CD4-positive, alpha-beta memory T cell (primary cell): ENCODE results near the gene CRTAC1. TPM values are rescaled to one million over a fixed set of nuclear protein-coding genes. Genes with fewer than 3 reads are reported as not detected.

Experiments
- CTCF ChIA-PET: fragments of 350-600 bp; sonication (Branson Sonifier 250); formaldehyde crosslinking; loops from one replicate; lab custom pipeline; 2021; ENCODE audit warnings: inconsistent platforms; ENCODE audit not compliant: partially characterized antibody; lab: Charles Lee
- POLR2A ChIA-PET: fragments of 350-600 bp; sonication (Branson Sonifier 250); formaldehyde crosslinking; loops from one replicate; lab custom pipeline; 2021; ENCODE audit not compliant: partially characterized antibody; lab: Charles Lee
- DNase-seq, 5 donors: peaks; one replicate each; pipeline versions ENCODE4 v3.0.0 to v3.0.0-alpha.2; 2020 to 2022; ENCODE audit warnings: mixed read lengths in 1 of 5
- H3K27ac ChIP-seq: one replicate; pipeline ENCODE4 v1.7.0; 2013; ENCODE audit warnings: low read depth, low read length
- H3K27me3 ChIP-seq: 2 replicates; pipeline ENCODE4 v1.7.0; 2013; ENCODE audit warnings: mild to moderate bottlenecking, low read length, moderate library complexity; ENCODE audit not compliant: insufficient read depth
- H3K36me3 ChIP-seq: 2 replicates; pipeline ENCODE4 v1.7.0; 2013; ENCODE audit warnings: mild to moderate bottlenecking, low read length, moderate library complexity; ENCODE audit not compliant: insufficient read depth
- H3K4me1 ChIP-seq: 2 replicates; pipeline ENCODE4 v1.7.0; 2013; ENCODE audit warnings: mild to moderate bottlenecking, low read length, moderate library complexity; ENCODE audit not compliant: insufficient read depth
- H3K4me3 ChIP-seq, 2 donors: one replicate each; pipeline ENCODE4 v1.7.0; 2013; ENCODE audit warnings: low read length in 2 of 2, mild to moderate bottlenecking in 1 of 2
- H3K9me3 ChIP-seq, 2 donors: one replicate each; pipeline ENCODE4 v1.7.0; 2013; ENCODE audit warnings: low read length in 2 of 2, control low read depth in 1 of 2; ENCODE audit not compliant: control insufficient read depth in 1 of 2
- H3K27ac Mint-ChIP-seq, 7 donors: one replicate each; pipeline ENCODE4 v1.8.0; 2020 to 2021; ENCODE audit warnings: mixed read lengths in 7 of 7, mild to moderate bottlenecking in 6 of 7, inconsistent platforms in 3 of 7, moderate library complexity in 3 of 7
- H3K27me3 Mint-ChIP-seq, 2 donors: one replicate each; pipeline ENCODE4 v1.8.0; 2020 to 2021; ENCODE audit warnings: mixed read lengths in 2 of 2
- H3K36me3 Mint-ChIP-seq, 2 donors: one replicate each; pipeline ENCODE4 v1.8.0; 2020 to 2021; ENCODE audit warnings: mixed read lengths in 2 of 2, inconsistent platforms in 1 of 2, mild to moderate bottlenecking in 1 of 2
- H3K4me1 Mint-ChIP-seq, 4 donors: one replicate each; pipeline ENCODE4 v1.8.0; 2020 to 2021; ENCODE audit warnings: mixed read lengths in 4 of 4, mild to moderate bottlenecking in 1 of 4
- H3K4me3 Mint-ChIP-seq, 8 donors: one replicate each; pipeline ENCODE4 v1.8.0; 2020 to 2021; ENCODE audit warnings: mixed read lengths in 8 of 8, mild to moderate bottlenecking in 7 of 8, moderate library complexity in 6 of 8, inconsistent platforms in 3 of 8
- H3K9me3 Mint-ChIP-seq, 8 donors: one replicate each; pipeline ENCODE4 v1.8.0; 2020 to 2021; ENCODE audit warnings: mixed read lengths in 8 of 8, mild to moderate bottlenecking in 5 of 8, inconsistent platforms in 3 of 8, moderate library complexity in 1 of 8
- intact Hi-C: fragments of 100-400 bp; cut with micrococcal nuclease; formaldehyde crosslinking; loops from one replicate; pipeline ENCODE4 v1.15.1; 2023
- polyA plus RNA-seq, 2 donors: library from polyadenylated mRNA; unstranded; fragments of 300-500 nt; fragmentation: Illumina TruSeq; gene quantifications; one replicate each; pipeline ENCODE4 v1.2.3, GENCODE V29; 2021
- total RNA-seq, 2 experiments: library from RNA; stranded (reverse); gene quantifications; one replicate each; pipeline ENCODE4 v1.2.3, GENCODE V29; 2021

Gene CRTAC1
- total and polyA plus RNA-seq, 4 experiments from 2014 or later = not detected

- Histone ChIP-seq H3K4me1 (no peaks in the 10 kb centered on the region), H3K9me3 (no peaks in the 10 kb centered on the region), H3K36me3 (no peaks in the 10 kb centered on the region), H3K27me3 (no peaks in the 10 kb centered on the region), H3K27ac (no peak overlapping the region), H3K4me3 (no peak overlapping the region)
- no peaks in the 10 kb centered on the region for H3K36me3 Mint-ChIP-seq
- ChIA-PET POLR2A (no interaction called here), CTCF (interaction anchor here (1.4 kb wide), 1 partner anchor 13 kb away, joined by 4 read pairs; no protein-coding TSS in a partner anchor)
- no peak overlapping the region for H3K27ac Mint-ChIP-seq
- H3K4me1 Mint-ChIP-seq = no peaks in the 10 kb centered on the region
- intact Hi-C loops = no loop called here
- H3K9me3 Mint-ChIP-seq = no peaks in the 10 kb centered on the region
- H3K27me3 Mint-ChIP-seq = peaks cover 4 to 6% of the 10 kb centered on the region in 2 donors
- no peak overlapping the region for H3K4me3 Mint-ChIP-seq
- DNase-seq = no peak
Measured at GRCh38 chr10:97887399-97887798, 143.0 kb downstream of the CRTAC1 start.

DNA sequence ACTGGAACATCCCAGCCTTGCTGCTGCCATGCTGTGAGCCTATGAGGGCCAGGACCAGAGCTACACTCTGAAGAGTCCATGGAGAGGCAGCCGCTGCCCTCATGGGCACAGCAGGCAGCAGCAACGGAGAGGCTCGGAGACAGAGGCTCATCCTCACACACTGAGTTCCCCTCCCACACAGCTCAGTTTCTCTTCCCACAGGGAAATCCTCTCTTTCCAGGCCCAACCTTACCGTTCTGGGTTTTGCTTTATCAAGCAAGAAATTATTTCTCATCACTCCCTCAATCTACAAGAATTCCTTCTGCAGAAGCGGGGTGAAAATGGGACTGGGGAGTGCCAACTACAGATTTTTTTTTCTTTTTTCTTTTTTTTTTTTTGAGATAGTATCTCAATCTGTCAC lies 144.1 kb downstream of the CRTAC1 start:
- POLR2A ChIA-PET = no interaction called here

DNA sequence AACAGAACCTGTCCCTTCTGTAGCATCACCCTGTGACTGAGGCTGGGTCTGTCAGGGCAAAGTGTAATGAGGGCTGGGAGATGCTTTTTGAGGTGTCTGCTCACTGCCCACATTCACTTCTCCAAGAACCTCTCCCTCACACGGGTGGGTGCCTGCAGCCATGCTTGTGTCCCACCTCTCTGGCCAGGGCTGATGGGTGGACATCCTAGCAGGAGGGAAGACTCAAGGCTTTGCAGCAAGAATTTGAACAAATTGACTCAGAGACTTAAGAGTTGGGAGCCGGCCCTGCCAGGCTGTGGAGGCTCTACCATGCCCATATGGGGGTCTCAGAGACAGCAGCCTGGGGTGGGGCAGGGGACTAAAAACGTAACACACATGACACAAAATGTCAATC lies 147.3 kb downstream of the CRTAC1 start:
- H3K27ac Mint-ChIP-seq = no peak overlapping the region
- ChIA-PET CTCF (no interaction called here), POLR2A (no interaction called here)
- no peaks in the 10 kb centered on the region for H3K36me3 Mint-ChIP-seq
- intact Hi-C loops = no loop called here
- peaks cover 4 to 5% of the 10 kb centered on the region in 2 donors for H3K27me3 Mint-ChIP-seq
- H3K27ac ChIP-seq = no peak overlapping the region
- no peak for DNase-seq
- no peaks in the 10 kb centered on the region for H3K4me1 Mint-ChIP-seq
- H3K4me1 ChIP-seq = no peaks in the 10 kb centered on the region
- H3K36me3 ChIP-seq = no peaks in the 10 kb centered on the region
- H3K27me3 ChIP-seq = no peaks in the 10 kb centered on the region
- H3K9me3 ChIP-seq = no peaks in the 10 kb centered on the region
- H3K9me3 Mint-ChIP-seq = no peaks in the 10 kb centered on the region
- H3K4me3 Mint-ChIP-seq = no peak overlapping the region
- no peak overlapping the region for H3K4me3 ChIP-seq

More for the DNA sequence above, 144.1 kb downstream of the CRTAC1 start:
- H3K4me1 ChIP-seq = no peaks in the 10 kb centered on the region
- Mint-ChIP-seq H3K4me3 (no peak overlapping the region), H3K9me3 (no peaks in the 10 kb centered on the region), H3K27ac (no peak overlapping the region), H3K36me3 (no peaks in the 10 kb centered on the region), H3K27me3 (peaks cover 5% of the 10 kb centered on the region in 2 donors), H3K4me1 (no peaks in the 10 kb centered on the region)
- H3K27me3 ChIP-seq = no peaks in the 10 kb centered on the region
- H3K27ac ChIP-seq = no peak overlapping the region
- H3K4me3 ChIP-seq = no peak overlapping the region
- H3K36me3 ChIP-seq = no peaks in the 10 kb centered on the region
- DNase-seq = no peak
- CTCF ChIA-PET = interaction anchor here (1.1 kb wide), 1 partner anchor 8 kb away, joined by 3 read pairs; no protein-coding TSS in a partner anchor
- H3K9me3 ChIP-seq = no peaks in the 10 kb centered on the region
- intact Hi-C loops = no loop called here

GRCh38 chr10:97882142-97883091 lies 148.0 kb downstream of the CRTAC1 start:
- Histone ChIP-seq H3K9me3 (no peaks in the 10 kb centered on the region), H3K36me3 (no peaks in the 10 kb centered on the region), H3K27ac (no peak overlapping the region), H3K4me3 (no peak overlapping the region), H3K4me1 (no peaks in the 10 kb centered on the region), H3K27me3 (no peaks in the 10 kb centered on the region)
- Mint-ChIP-seq H3K27ac (no peak overlapping the region), H3K36me3 (no peaks in the 10 kb centered on the region), H3K4me3 (no peak overlapping the region), H3K9me3 (no peaks in the 10 kb centered on the region), H3K27me3 (peaks cover 3 to 5% of the 10 kb centered on the region in 2 donors), H3K4me1 (no peaks in the 10 kb centered on the region)
- ChIA-PET CTCF (interaction anchor here (2.1 kb wide), 1 partner anchor 14 kb away, joined by 7 read pairs; no protein-coding TSS in a partner anchor), POLR2A (no interaction called here)
- intact Hi-C loops = no loop called here
- DNase-seq = no peak

- CTCF ChIA-PET = interaction anchor here (1.0 kb wide), 1 partner anchor 88 kb away, joined by 3 read pairs; no protein-coding TSS in a partner anchor
- Histone ChIP-seq H3K9me3 (no peaks in the 10 kb centered on the region), H3K27me3 (no peaks in the 10 kb centered on the region), H3K4me1 (no peaks in the 10 kb centered on the region), H3K27ac (no peak overlapping the region), H3K4me3 (no peak overlapping the region), H3K36me3 (no peaks in the 10 kb centered on the region)
- DNase-seq = no peak
- H3K27ac Mint-ChIP-seq = no peak overlapping the region
- peaks cover 4 to 8% of the 10 kb centered on the region in 2 donors for H3K27me3 Mint-ChIP-seq
- no peaks in the 10 kb centered on the region for H3K4me1 Mint-ChIP-seq
- POLR2A ChIA-PET = no interaction called here
- no peaks in the 10 kb centered on the region for H3K36me3 Mint-ChIP-seq
- intact Hi-C loops = no loop called here
- H3K9me3 Mint-ChIP-seq = no peaks in the 10 kb centered on the region
- H3K4me3 Mint-ChIP-seq = no peak overlapping the region
Measured at GRCh38 chr10:97880109-97880508, 150.3 kb downstream of the CRTAC1 start.

DNA sequence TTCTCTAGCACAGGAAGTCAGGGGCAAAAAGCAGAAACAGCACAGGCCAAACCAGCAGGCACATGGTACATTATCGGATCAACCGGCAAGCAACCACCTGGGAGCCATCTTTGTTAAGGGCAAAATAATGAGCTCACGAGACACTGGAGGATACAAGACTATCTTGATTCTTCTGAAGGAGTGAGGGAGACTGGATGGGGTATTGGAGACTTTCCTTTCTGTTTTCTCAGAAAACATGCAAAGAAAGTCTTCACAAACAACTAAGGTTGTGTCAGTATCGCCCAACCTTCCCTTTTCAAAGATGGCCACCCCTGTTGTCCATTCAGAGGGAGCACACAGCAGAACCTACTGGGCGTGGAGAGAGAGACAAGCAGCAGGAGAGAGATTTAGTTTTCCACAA lies 151.2 kb downstream of the CRTAC1 start:
- intact Hi-C loops = no loop called here

DNA sequence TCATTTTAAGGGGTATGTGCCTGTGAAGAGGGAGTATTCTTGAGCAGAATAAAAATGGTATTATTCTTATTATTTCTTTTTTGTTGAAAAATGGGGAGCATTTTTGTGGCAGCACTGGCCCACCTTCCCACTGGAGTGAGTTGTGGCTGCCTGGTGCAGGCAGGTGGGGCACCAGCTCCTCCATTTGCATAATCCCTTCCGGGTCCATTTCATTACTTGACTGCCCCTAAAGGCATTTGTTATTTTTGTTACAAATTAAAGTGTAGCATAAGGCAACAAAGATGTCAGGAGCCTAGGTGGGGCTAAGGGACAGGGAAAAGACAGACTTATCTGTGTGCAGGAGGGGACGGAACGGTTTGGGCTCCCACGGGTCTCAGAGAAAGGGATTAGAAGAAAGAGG lies 154.0 kb downstream of the CRTAC1 start:
- Mint-ChIP-seq H3K27me3 (peaks cover 4 to 5% of the 10 kb centered on the region in 2 donors), H3K4me1 (no peaks in the 10 kb centered on the region), H3K27ac (no peak overlapping the region), H3K36me3 (no peaks in the 10 kb centered on the region), H3K9me3 (no peaks in the 10 kb centered on the region), H3K4me3 (no peak overlapping the region)
- Histone ChIP-seq H3K27me3 (no peaks in the 10 kb centered on the region), H3K27ac (no peak overlapping the region), H3K36me3 (no peaks in the 10 kb centered on the region), H3K4me3 (no peak overlapping the region), H3K4me1 (no peaks in the 10 kb centered on the region), H3K9me3 (no peaks in the 10 kb centered on the region)
- intact Hi-C loops = no loop called here
- ChIA-PET CTCF (interaction anchor here (1.1 to 1.9 kb wide), 3 partner anchors 8 to 116 kb away, joined by 3 to 11 read pairs (median 3); no protein-coding TSS in a partner anchor), POLR2A (no interaction called here)
- DNase-seq = no peak

More for the DNA sequence above, 151.2 kb downstream of the CRTAC1 start:
- ChIA-PET CTCF (no interaction called here), POLR2A (no interaction called here)
- no peak for DNase-seq
- Mint-ChIP-seq H3K27ac (no peak overlapping the region), H3K4me1 (no peaks in the 10 kb centered on the region), H3K36me3 (no peaks in the 10 kb centered on the region), H3K9me3 (no peaks in the 10 kb centered on the region), H3K27me3 (peaks cover 4 to 8% of the 10 kb centered on the region in 2 donors), H3K4me3 (no peak overlapping the region)
- Histone ChIP-seq H3K4me1 (no peaks in the 10 kb centered on the region), H3K4me3 (no peak overlapping the region), H3K36me3 (no peaks in the 10 kb centered on the region), H3K27ac (no peak overlapping the region), H3K9me3 (no peaks in the 10 kb centered on the region), H3K27me3 (no peaks in the 10 kb centered on the region)
